Cardiac fibroblast (primary cell): ENCODE measurements around the gene SPPL3.

ENCODE experiments used
- DNase-seq, 2 donors: peaks; one replicate each; pipeline versions ENCODE4 v3.0.0 to v3.0.0-alpha.2; 2010; ENCODE audit warnings: low read depth in 2 of 2
- H3K4me3 ChIP-seq, 2 donors: replicated peaks in 1 of 2; 1 replicate in 1 of 2; 2 replicates in 1 of 2; pipeline ENCODE4 v1.5.1; 2011; ENCODE audit warnings: low read depth in 2 of 2, low read length in 2 of 2, mild to moderate bottlenecking in 2 of 2, moderate library complexity in 1 of 2
- TF ChIP-seq, protein P1 (sequence below): IDR thresholded peaks from one replicate; pipeline ENCODE4 v1.5.1; 2011; ENCODE audit warnings: low read depth, mild to moderate bottlenecking, low read length, inconsistent platforms

Gene SPPL3

DNA sequence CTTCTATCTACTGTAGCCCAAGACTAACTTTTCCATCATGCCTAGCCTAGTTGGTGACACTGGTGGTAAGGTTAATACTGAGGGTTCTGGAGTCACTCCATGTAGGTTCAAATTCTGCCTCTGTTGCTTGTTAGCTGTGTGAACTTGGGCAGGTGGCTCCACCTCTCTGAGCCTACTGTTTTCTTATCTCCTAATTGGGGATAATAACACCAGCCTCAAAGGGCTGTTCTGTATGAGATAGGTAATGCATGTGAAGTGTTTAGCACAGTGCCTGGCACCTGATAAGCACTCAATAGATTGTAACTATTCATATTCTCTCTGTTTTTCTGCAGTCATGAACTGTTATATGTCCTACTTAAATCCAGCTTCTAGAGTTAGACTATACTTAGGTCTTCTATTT lies 17.5 kb upstream of the SPPL3 start:
- no peak for DNase-seq
- TF ChIP-seq, protein P1, sequence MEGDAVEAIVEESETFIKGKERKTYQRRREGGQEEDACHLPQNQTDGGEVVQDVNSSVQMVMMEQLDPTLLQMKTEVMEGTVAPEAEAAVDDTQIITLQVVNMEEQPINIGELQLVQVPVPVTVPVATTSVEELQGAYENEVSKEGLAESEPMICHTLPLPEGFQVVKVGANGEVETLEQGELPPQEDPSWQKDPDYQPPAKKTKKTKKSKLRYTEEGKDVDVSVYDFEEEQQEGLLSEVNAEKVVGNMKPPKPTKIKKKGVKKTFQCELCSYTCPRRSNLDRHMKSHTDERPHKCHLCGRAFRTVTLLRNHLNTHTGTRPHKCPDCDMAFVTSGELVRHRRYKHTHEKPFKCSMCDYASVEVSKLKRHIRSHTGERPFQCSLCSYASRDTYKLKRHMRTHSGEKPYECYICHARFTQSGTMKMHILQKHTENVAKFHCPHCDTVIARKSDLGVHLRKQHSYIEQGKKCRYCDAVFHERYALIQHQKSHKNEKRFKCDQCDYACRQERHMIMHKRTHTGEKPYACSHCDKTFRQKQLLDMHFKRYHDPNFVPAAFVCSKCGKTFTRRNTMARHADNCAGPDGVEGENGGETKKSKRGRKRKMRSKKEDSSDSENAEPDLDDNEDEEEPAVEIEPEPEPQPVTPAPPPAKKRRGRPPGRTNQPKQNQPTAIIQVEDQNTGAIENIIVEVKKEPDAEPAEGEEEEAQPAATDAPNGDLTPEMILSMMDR, result no peak
- H3K4me3 ChIP-seq, result no peak overlapping the region

DNA sequence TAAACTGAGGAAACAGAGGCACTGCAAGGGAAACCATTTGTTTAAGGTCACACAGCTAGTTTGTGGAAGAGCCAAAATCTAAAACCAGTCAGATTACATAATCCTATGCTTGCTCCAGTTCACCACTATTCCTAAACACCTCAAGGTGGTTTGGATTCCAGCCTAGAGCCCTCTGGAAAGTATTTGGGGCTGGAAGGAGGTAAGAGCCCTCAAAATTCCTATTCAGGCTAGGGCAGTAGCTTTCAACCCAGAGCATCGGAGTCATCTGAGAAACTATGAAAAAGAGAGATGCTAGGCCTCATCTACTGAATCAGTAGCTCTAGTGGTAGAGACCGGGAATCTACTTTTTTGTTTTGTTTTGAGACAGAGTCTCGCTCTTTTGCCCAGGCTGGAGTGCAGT lies 16.0 kb upstream of the SPPL3 start:
- TF ChIP-seq, protein P1, result no peak
- H3K4me3 ChIP-seq, result no peak overlapping the region
- DNase-seq, result no peak

DNA sequence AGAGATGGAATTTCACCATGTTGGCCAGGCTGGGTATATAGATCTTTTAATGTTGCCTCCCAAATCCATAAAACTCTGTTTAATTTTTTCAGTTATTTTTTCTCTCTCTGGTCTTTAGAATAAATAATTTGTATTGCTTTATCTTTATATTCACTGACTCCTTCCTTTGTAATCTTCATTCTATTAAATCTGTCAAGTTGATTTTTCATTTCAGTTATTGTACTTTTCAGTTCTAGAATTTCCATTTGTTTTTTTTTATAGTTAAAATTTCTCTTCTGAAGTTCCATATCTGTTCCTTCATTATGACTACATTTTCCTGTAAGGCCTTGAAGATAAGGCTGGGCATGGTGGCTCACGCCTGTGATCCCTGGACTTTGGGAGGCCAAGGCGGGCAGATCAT lies 13.6 kb upstream of the SPPL3 start:
- TF ChIP-seq, protein P1, result no peak
- no peak for DNase-seq

DNA sequence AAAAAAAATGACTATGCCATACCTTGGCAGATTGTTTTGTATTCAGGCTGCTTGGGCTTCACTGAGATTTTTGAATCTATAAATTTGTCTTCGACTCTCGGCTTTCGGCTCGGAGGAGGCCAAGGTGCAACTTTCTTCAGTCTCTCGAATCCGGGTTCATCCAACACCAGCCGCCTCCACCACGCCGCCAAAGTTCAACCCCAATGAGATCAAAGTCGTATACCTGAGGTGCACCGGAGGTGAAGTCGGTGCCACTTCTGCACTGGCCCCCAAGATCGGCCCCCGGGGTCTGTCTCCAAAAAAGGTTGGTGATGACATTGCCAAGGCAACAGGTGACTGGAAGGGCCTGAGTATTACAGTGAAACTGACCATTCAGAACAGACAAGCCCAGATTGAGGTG lies 12.4 kb upstream of the SPPL3 start:
- DNase-seq, result no peak
- H3K4me3 ChIP-seq, result no peak overlapping the region
- TF ChIP-seq, protein P1, result no peak

More for the DNA sequence above, 13.6 kb upstream of the SPPL3 start:
- no peak overlapping the region for H3K4me3 ChIP-seq

DNA sequence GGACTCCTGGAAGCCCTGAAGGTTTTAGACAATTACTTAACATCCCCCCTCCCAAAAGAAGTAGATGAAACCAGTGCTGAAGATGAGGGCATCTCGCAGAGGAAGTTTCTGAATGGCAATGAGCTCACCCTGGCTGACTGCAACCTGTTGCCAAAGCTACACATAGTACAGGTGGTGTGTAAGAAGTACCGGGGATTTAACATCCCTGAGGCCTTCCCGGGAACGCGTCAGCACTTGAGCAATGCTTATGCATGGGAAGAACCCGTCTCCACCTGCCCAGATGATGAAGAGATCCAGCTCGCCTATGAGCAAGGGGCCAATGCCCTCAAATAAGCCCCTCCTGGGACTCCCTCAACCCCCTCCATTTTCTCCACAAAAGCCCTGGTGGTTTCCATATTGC lies 10.6 kb upstream of the SPPL3 start:
- no peak overlapping the region for H3K4me3 ChIP-seq
- TF ChIP-seq, protein P1, result no peak
- no peak for DNase-seq

DNA sequence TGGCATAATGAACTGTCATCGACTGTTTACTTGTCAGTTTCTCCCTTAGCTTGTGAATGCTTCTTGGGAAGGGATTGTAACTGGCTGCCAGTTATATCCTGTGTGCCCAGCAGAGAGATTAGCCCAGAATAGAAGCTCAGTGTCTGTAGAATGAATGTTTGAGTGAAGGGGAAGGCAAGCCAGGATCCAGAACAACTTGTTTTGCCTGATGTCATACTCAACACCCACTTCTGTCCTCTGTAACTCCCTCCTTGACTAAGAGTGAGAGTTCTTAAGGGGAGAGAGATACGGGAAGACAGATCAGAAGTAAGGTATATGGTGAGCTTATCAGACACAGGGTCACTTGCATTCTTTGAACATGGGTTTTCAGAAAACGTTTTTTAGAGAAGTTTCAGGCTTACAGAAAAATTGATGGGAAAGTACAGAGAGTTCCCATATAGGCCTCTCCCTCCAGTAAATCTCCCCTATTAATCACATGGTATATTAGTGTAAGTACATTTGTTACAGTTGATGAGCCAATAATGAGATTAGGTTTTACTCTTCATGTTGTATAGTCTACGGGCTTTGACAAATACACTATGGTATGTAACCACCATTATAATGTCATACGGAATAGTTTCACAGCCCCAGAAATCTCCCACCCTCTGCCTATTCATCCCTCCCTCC lies 5.6 kb upstream of the SPPL3 start:
- no peak for DNase-seq
- TF ChIP-seq, protein P1, result no peak
- no peak overlapping the region for H3K4me3 ChIP-seq

DNA sequence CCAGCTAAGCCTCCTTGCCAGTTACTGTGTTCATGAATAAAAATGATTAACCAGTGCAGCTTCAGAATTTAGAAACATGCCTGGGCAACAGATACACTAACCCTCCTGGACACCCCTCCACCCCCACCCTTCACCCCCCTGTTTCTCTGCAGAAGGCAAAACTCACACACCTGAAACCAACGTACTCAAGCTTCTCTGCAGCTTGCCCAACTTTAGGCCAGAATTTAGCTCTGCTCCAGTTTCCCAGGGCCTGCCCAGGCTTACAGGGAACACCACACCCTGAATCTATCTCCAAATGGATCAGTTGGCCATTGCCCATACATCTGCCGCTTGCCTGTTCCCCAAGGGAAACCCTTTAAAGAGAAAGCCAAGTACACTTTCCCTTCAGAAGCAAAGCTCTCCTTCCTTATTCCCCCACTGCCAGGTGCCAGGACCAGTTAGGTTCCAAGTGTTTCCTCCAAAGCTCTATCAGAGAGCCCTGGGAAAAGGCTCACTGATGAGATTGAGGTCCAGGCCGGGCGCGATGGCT lies 1.8 kb upstream of the SPPL3 start:
- TF ChIP-seq, protein P1, result no peak
- no peak overlapping the region for H3K4me3 ChIP-seq
- no peak for DNase-seq
